Endometrial microvascular endothelial cells (primary cell): ENCODE data around the gene CST7. TPM values are rescaled to one million over a fixed set of nuclear protein-coding genes. Genes with fewer than 3 reads are reported as not detected.
"Not testable (repeated sequence)": the region's sequence is repeated elsewhere in the genome, so short reads cannot be mapped to it uniquely, and the experiment has no call there.

Experiments
- in situ Hi-C: cut with HindIII; loops from 2 replicates; pipeline ENCODE4 v1.10.0; 2017; ENCODE audit warnings: low sequenced_read_pairs, low pct_unique_long_range_greater_than_20kb; ENCODE audit errors: inconsistent ontology term
- total RNA-seq: library from RNA; depleted of rRNA; stranded (reverse); fragments of >200 nt; gene quantifications from one replicate; pipeline ENCODE4 v1.2.3, GENCODE V29; 2015; ENCODE audit errors: inconsistent ontology term

The CST7 gene
- total RNA-seq, 1 donor from 2014 or later: not detected

DNA sequence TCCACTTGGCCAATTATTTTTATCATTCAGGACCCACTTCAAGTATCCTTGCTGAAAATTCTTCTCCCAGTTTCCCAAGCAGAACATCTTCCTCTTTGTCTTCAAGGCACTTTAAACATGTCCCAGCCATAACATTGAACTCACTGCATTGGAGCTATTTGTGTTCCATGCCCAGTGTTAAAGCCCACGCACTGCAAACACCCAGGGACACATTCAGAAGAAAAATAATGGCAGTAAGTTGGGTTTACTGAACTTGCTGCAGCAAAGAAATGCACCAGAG, 45.1 kb downstream of the CST7 start:
- in situ Hi-C loops: no loop called here

DNA sequence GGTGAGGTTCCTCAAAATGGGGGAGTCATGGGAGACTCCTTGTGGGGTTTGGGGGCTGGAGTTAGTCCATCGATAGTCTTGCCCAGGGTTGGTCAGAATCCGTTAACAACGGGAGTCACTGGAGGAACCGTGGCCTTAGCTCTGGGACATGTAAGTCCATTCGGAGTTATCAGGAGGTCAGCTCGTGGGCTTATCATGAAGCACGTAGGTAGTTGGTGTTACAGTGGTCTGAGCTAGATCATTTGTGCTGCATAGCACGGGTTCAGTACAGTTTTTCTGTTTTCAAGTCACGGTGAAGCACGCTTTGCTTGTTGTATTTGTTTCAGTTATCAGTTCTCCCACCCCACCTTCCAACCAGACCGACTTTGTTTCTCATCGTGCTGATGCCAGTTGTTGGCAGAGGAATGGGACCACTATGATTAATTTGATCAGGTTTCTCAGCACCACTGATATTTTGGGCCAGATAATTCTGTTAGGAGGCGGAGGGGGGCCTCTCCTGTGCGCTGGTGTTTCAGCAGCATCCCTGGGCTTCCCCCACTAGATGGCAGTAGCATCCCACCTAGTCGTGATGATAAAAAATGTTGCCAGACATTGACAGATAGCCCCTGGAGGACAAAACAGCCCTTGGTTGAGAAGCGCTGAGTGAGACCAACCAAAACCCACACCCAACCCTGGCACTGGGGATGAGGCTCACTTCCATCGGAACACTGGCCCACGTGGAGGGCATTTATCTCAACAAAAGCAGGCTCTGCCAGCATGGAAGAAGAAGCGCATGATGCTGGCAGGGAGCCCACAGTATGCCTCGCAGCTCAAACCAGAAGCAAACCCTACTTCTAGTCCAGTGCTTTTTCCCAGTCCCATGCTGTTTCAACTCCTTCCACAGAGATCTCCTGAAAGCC, 45.6 kb downstream of the CST7 start:
- in situ Hi-C loops: no loop called here

DNA sequence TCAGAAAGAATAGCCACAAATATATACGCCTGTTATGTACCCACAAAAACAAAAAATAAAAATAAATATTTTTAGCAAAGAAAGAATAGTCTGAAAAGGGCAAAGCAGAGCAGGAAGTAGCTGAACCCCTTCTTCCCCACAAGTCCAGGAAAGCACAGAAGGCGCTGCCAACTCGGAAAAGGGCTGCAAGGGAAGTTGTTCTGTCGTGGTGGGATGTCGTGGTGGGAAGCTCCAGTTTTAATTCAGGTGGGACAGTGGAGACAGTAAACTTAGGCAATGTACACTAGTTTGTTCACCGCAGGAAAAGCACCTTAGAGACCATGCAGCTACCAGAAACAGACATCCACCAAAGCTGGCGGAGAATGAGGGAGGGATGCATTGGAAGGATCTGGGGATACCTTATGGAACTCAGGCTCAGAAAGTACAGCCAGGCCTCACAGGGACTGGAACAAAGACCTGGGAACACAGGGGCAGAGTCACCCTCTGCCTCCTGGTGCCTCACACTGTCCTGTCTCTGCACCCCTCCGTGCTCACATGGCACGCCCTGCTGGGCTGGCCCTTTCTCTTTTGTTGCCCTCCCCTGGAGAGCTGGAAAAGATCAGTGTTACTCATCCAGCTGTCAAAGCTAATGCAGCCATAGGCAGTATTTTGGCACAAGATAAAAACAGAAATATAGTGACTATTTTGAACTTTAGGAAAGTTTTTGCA, 46.8 kb downstream of the CST7 start:
- in situ Hi-C loops: no loop called here

DNA sequence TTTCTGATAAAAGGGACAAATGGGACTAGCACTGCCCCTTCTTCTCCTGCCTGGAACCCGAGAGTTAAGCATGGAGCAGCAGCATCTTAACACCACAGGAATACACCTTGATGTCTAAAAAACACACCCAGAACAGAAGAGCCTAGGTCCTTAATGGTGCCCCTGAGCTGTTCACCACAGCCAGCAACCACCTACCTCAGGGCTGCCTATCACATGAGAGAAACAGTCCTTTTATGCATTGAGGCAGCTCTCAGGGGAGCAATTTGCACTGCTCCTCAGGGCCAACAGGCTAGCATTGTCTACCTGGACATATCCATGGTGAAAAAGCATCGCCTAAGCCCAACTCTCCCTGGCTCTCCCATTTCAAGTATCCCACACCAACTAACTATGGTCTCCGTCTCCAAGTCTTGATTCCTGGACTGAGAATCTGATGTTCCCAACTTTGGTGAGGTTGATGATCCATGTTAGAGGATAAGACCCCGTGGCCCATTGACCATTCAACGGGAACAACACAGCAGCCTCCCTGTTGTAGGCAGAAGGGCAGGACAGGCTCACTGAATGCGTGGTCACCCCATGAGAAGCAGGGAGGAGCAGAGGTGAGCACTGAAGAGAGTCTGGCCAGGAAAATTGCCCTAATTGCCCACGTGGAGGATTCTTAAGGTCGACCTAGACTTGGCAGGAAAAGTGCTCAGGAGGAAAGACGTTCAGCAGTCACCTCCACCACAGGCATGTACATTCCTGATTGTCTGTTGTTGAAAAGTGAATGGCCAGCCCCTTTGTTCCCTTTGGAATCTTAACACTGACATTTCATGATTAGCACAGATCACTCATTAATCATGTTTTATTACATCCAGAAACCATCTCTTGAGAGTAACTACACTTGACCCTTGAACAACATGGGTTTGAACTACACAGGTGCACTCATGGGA, 47.6 kb downstream of the CST7 start:
- in situ Hi-C loops: no loop called here

DNA sequence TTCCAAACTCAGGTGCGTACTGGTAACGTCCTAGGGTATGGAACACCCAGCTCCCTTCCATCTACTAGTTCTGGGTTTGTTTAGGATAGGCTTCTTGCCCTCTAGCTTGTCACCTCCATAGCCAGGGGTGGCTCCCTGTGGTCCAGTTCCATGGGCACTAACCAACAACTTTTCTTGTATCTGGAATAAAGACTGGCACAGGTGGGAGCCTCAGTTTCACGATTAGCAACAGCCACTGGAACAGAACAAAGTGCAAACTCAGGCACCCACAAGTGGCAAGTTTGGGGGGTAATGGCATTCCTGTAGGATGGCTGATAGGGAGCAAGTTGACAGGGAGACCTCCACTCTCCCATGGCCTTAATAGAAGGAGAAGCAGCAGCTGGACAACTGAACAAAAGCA, 49.1 kb downstream of the CST7 start:
- in situ Hi-C loops: no loop called here

DNA sequence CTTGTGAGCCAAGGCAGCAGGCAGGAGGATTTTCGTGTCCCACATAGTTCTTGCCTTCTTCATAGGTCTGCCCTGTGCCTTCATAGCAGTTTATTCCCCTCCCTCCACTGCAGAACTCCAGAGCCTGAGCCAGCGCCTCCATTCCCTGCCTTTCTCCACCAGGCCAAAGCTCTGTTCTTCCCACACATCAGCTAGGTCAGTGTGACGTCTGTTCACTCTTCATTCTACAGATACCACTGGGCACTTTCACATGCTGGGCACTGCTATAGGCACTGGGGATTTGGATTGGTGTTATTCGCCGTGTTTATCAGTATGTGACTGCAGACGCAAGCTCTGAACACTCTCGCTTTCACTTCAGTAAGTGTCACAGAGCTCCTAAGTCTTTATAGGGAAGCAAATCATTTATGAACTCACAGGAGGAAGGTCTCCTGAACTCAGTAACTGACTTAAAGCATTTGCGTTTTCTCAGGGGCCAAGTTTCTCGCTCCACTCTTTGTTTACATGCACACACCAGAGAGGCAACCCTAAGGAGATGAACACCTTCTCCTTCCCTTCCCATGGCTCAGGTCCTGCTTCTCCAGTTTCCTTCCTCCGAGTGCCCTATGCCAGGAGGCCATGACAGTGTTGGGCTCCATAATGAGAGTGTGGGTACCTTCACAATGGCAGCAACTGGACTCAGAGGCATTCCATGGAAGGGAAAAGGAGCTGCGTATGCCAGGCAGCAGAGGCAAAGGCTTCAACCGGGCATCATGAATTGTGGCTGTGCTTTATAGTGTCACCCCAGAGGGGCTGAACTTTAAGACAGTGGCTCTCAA, 49.8 kb downstream of the CST7 start:
- in situ Hi-C loops: no loop called here

DNA sequence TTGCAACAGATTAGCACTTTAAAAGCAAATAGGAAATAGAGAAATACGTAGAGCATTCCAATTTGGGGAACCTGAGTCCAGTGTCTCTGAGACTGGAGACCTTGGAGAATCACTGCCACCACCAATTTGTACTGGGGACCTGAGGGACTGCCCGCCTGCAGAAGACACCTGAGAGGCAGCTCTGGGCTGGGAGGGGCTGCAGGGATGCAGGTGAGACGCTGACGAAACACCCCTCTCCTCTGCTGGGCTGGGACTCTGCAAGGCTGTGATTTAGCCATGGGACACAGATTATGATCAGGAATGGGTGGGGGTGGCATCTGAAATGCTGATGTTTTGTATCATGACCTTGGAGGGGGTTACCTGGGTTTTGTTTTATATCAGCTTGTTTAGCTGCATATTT, 50.5 kb downstream of the CST7 start:
- in situ Hi-C loops: no loop called here

DNA sequence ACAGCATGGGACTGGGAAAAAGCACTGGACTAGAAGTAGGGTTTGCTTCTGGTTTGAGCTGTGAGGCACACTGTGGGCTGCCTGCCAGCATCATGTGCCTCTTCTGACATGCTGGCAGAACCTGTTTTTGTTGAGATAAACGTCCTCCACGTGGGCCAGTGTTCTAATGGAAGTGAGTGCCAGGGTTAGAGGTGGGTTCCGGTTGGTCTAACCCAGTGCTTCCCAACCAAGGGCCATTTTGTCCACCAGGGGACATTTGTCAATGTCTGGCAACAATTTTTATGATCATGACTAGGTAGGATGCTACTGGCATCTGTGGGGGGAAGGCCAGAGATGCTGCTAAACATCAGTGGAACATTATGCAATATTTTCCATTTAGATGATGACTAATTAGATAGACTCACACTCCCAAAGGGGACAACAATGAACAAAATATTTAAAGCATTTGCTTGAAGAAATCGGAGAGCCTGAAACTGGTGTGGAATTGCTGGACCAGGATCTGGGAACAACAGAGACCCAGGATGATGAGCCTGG, 51.3 kb downstream of the CST7 start:
- in situ Hi-C loops: no loop called here

DNA sequence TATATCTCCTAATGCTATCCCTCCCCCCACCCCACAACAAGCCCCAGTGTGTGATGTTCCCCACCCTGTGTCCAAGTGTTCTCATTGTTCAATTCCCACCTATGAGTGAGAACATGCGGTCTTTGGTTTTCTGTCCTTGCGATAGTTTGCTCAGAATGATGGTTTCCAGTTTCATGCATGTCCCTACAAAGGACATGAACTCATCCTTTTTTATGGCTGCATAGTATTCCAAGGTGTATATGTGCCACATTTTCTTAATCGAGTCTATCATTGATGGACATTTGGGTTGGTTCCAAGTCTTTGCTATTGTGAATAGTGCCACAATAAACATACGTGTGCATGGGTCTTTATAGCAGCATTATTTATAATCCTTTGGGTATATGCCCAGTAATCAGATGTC, 52.3 kb downstream of the CST7 start:
- in situ Hi-C loops: not testable (repeated sequence)

DNA sequence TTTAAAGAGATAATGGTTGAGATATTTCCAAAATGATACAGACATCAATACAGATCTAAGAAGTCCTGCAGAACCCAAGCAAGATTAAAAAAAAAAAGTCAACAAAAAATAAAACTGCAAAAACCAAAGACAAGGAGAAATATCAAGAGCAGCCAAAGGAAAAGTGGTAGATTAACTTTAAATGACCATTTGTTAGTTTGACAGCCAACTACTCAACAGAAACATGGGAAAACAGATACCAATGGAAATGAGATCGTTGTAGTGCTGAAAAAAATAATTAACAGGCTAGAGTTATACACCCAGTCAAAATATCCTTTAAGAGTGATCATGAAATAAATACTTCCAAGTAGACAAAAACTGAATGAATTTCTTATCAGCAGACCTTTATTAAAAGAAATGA, 53.9 kb downstream of the CST7 start:
- in situ Hi-C loops: no loop called here

DNA sequence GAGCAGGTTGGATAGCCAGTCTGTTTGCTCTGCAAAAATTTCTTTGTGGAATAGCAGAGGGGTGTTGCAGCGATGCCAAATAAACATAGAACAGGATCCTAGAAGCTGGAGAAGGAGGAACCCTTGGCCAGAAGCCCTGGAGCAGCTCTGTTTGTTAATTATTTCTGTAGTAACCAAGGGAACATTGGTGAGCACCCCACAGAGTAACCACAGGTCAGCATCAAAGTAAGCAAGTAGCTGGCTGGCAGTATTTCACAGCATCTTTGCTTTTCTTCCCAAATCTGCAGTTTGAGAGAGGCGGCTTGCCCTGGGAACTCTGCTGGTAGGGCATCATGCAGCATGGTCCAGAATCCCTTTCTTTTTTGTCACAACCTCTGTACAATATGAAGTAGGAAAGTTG, 56.2 kb downstream of the CST7 start:
- in situ Hi-C loops: no loop called here

DNA sequence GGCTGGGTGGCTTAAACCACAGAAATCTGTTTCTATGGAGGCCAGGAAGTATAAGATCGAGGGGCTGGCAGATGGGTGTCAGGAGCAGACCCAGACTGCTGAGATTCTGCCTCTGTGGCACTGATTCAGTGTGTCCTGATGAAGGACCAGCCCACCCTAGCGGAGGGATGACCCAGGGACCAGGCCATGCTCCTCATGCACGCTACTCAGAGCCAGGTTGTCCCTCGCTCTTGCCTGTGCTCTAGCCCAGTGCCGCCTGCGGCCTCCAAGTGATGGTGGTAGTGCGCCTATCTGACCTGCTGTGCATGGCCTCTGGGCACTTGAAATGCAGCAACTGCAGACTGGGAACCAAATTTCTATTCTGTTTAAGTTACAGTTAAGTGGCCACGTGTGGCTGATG, 56.6 kb downstream of the CST7 start:
- in situ Hi-C loops: no loop called here

DNA sequence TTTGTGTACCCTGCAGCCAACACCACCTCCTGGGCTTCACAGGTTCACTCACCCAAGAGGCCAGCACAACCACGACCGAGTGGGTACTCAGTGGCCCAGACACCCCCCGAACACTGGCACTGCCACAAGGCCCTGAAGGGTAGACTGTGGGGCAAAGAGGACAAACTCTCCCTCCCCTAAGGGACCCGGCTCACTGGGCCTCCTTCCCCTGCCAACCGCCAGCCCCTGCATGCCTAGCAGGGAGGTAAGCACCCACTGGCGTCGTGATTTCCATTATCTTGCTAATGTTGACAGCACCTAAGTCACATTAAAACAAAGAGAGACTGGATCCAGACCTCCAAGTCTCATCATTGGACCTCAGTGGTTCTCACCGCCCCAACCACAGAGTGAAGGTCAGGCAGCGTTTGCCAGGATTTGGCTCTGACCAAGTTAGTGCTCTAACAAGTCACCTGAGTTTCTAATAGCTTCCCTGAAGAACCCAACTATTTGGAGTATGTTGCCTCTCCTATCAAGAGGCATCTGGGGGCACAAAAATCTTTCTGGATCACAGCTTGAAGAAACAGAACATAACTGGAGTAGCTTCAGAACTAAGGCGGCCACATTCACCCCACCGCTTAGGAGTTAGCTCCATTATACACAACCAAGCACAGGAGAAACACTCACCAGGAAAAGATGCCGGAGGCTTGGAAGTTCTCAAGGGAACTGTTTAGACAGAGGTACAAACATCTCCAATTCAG, 57.5 kb downstream of the CST7 start:
- in situ Hi-C loops: no loop called here

DNA sequence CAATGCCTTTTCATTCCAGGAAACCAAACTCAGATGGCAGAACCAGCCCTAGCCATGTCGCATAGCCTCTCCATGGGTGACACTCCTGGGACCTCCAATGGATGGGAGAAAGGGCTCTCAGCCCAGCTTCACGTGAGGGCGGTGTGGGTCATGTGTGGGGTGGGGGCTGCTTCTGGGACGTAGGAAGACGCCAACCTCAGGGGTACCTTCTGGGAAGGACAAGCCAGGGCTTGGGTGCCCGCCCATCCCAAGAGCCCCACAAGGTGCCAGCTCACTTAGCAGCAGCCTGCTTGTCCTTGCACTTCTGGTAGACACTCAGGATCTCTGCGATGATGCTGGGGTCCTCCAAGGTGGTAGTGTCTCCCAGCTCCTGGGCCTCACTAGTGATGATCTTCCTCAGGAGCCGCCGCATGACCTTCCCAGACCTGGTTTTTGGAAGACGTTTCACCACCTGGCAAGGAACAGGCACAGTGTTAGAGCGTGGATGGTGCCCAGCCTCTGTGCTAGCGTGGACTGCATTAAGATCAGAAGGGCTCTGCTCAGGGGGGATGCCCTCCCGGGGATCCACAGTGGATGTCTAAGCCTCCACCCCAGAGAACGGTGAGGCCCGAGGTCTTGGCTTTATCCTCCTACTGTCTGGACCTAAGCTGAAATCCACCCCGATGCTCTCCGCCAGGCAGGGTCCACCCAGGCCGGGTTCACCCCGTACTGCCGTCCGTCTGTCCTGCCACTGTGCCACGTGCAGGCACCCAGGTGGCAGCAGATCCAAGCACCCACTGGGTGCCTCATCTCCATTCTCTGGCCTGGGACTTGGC, 58.6 kb downstream of the CST7 start:
- in situ Hi-C loops: no loop called here

DNA sequence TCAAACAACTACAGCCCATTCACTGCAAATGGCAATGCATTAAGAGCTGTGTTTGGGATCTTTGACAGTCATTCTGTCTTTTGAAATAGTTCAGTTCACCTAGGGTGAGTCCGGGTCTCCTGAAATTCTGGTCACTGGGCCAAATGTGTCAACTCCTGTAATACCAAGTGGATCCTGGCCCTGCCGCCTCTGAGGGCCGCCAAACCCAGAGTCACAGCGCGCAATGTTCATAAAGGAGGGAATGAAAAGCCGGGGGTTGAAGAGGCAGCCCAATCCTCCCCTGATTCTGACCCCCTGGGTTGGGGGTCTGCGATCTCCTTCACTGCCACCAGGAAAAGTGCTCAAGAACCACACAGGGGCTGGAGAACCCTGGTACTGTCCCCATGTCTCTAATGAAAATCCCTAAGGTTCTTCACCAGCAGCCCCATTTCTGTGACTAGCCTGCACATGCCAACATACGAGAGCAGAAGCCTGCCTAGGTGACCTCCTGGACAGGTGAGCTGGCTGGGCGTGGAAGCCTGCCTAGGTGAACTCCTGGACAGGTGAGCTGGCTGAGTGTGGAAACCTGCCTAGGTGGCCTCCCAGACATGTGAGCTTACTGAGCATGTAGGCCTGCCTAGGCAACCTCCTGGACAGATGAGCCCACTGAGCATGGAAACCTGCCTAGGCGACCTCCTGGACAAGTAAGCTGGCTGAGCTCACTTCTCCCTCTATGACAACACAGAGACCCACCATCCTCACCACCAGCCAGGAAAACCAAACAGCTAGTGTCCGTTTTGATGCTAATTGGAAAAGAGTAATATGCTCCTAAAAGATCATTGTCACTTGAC, 59.5 kb downstream of the CST7 start:
- in situ Hi-C loops: no loop called here
